H1 (cell line): ENCODE measurements around the gene DNAI1.

Experiments used
- CTCF ChIP-seq, 3 experiments: IDR thresholded peaks; 1 replicate in 2 of 3; 2 replicates in 1 of 3; pipeline versions ENCODE4 v1.5.1 to v1.6.1; 2011; ENCODE audit warnings: low read length in 3 of 3, mild to moderate bottlenecking in 3 of 3, inconsistent platforms in 2 of 3, low read depth in 1 of 3, moderate library complexity in 1 of 3; ENCODE audit not compliant: insufficient read depth in 1 of 3; ENCODE audit errors: control extremely low read depth in 1 of 3
- GTF2F1 ChIP-seq: IDR thresholded peaks from 2 replicates; pipeline ENCODE4 v1.6.1; 2012; ENCODE audit warnings: low read depth, low read length, improper control_type of control experiment, borderline replicate concordance
- JUN ChIP-seq: IDR thresholded peaks from 2 replicates; pipeline ENCODE4 v1.6.1; 2011; ENCODE audit warnings: low read depth, mild to moderate bottlenecking, improper control_type of control experiment, low read length
- JUND ChIP-seq: IDR thresholded peaks from 2 replicates; pipeline ENCODE4 v1.6.1; 2011; ENCODE audit warnings: mild to moderate bottlenecking, improper control_type of control experiment, low read length
- POLR2AphosphoS5 ChIP-seq: IDR thresholded peaks from 2 replicates; pipeline ENCODE4 v1.6.1; 2011; ENCODE audit warnings: low read depth, low read length
- SP1 ChIP-seq: IDR thresholded peaks from 2 replicates; pipeline ENCODE4 v1.6.1; 2011; ENCODE audit warnings: low read depth, low read length
- TEAD4 ChIP-seq: IDR thresholded peaks from 2 replicates; pipeline ENCODE4 v1.6.1; 2012; ENCODE audit warnings: low read depth, low read length, inconsistent platforms, mixed read lengths
- USF2 ChIP-seq: IDR thresholded peaks from 2 replicates; pipeline ENCODE4 v1.6.1; 2011; ENCODE audit warnings: low read length, improper control_type of control experiment
- ZNF274 ChIP-seq: IDR thresholded peaks from 2 replicates; pipeline ENCODE4 v1.7.0; 2012; ENCODE audit warnings: low read length, borderline replicate concordance; ENCODE audit errors: extremely low read depth

GRCh38 chr9:34552606-34552981, 94.0 kb downstream of the DNAI1 start:
- TF ChIP-seq SP1 (no peak), POLR2AphosphoS5 (no peak), CTCF (IDR thresholded peaks at IDR 0.05; ENCODE audit: control extremely low read depth in 1 of 3, insufficient read depth in 1 of 3, low read depth in 1 of 3, low read length in 3 of 3) (no peak), ZNF274 (no peak), TEAD4 (no peak), JUND (no peak), JUN (no peak), GTF2F1 (no peak), USF2 (no peak)
